Spleen (tissue), 11 donors: ENCODE data around the gene APOB. TPM values are rescaled to one million over a fixed set of nuclear protein-coding genes. Genes with fewer than 3 reads are reported as not detected.

Source experiments
- DNase-seq: peaks from one replicate; pipeline ENCODE4 v3.0.0-alpha.2; 2020
- H3K27ac ChIP-seq, 8 donors: fragments of 200-600 bp; sonication (generic) in 7 of 8; 1 replicate in 4 of 8; 2 replicates in 4 of 8; pipeline versions ENCODE4 v1.5.0 to v1.8.0; 2016 to 2021; ENCODE audit warnings: inconsistent platforms in 4 of 8, mild to moderate bottlenecking in 4 of 8, moderate library complexity in 1 of 8
- H3K27me3 ChIP-seq, 7 donors: fragments of 200-600 bp; sonication (generic) in 6 of 7; replicated peaks in 1 of 7; 1 replicate in 4 of 7; 2 replicates in 3 of 7; pipeline versions ENCODE4 v1.5.0 to v1.8.0; 2016 to 2021; ENCODE audit warnings: inconsistent platforms in 3 of 7, mild to moderate bottlenecking in 1 of 7
- H3K36me3 ChIP-seq, 6 donors: fragments of 200-600 bp; sonication (generic) in 5 of 6; 1 replicate in 4 of 6; 2 replicates in 2 of 6; pipeline versions ENCODE4 v1.5.0 to v1.8.0; 2016 to 2021; ENCODE audit warnings: inconsistent platforms in 2 of 6
- H3K4me1 ChIP-seq, 6 donors: fragments of 200-600 bp; sonication (generic) in 5 of 6; 1 replicate in 3 of 6; 2 replicates in 3 of 6; pipeline versions ENCODE4 v1.5.0 to v1.8.0; 2016 to 2021; ENCODE audit warnings: inconsistent platforms in 3 of 6
- H3K4me3 ChIP-seq, 8 donors: fragments of 200-600 bp; sonication (generic) in 7 of 8; 1 replicate in 4 of 8; 2 replicates in 4 of 8; pipeline versions ENCODE4 v1.5.0 to v1.8.0; 2016 to 2021; ENCODE audit warnings: inconsistent platforms in 4 of 8, mild to moderate bottlenecking in 4 of 8, moderate library complexity in 2 of 8
- H3K9me3 ChIP-seq, 8 donors: fragments of 200-600 bp; sonication (generic) in 7 of 8; 1 replicate in 4 of 8; 2 replicates in 4 of 8; pipeline versions ENCODE4 v1.5.0 to v1.8.0; 2016 to 2021; ENCODE audit warnings: inconsistent platforms in 4 of 8
- POLR2A ChIP-seq, 3 donors: fragments of 450-650 bp; IDR thresholded peaks; one replicate each; pipeline ENCODE4 v1.5.1; 2017; ENCODE audit warnings: antibody characterized with exemption in 3 of 3, mild to moderate bottlenecking in 1 of 3
- POLR2AphosphoS5 ChIP-seq, 3 donors: sonication (generic); formaldehyde crosslinking; IDR thresholded peaks; one replicate each; pipeline ENCODE4 v1.5.1; 2017; ENCODE audit warnings: antibody characterized with exemption in 3 of 3
- WGBS, 5 donors: extraction: QIAGEN DNeasy Blood & Tissue Kit in 3 of 5; methylation state at CpG; one replicate each; pipeline versions ENCODE4 v1.1.5 to v1.1.7; 2013 to 2018; 5-methylcytosine and 5-hydroxymethylcytosine counted together
- intact Hi-C: fragments of 100-400 bp; cut with DNase I; formaldehyde crosslinking; loops from one replicate; pipeline ENCODE4 v1.15.0; 2023; ENCODE audit warnings: low total_unique reads
- polyA plus RNA-seq, 3 donors: library from polyadenylated mRNA; stranded (reverse); fragments of 200-250 nt; gene quantifications; one replicate each; pipeline ENCODE4 v1.2.1, GENCODE V29; 2013
- total RNA-seq, 7 donors: library from RNA; depleted of rRNA in 3 of 7; stranded (reverse); fragments of >200 nt in 3 of 7; fragmentation: NEBNext Ultra II Directional in 4 of 7; extraction: Animal tissue kit (Norgen Biotek cat#: 25700) in 4 of 7; gene quantifications; one replicate each; pipeline versions ENCODE4 v1.1.0 to v1.2.1, GENCODE V29; 2016 to 2021
- TF ChIP-seq, protein P1 (sequence below), 11 experiments: fragments of 200-600 bp in 7 of 11; fragments of 450-650 bp in 4 of 11; sonication (generic) in 4 of 11; IDR thresholded peaks in 8 of 11; conservative IDR thresholded peaks in 3 of 11; 1 replicate in 7 of 11; 2 replicates in 4 of 11; pipeline versions ENCODE4 v1.4.0 to v1.8.0; 2016 to 2021; ENCODE audit warnings: antibody characterized with exemption in 11 of 11, inconsistent platforms in 4 of 11, mild to moderate bottlenecking in 1 of 11
- donor health status: healthy with polysubstance abuse.
- donor health status: DM: no; HTN: no; CAD: no; lungs with moderate emphysema.
- donor health status: DM: no; HTN: no; CAD: no.
- donor health status: Bipolar disorder and iron deficiency.
- donor health status: healthy.
- donor health status: DM: no; HTN: no; CAD: no.
- donor health status: DM: yes; HTN: yes; CAD: no.

Gene APOB
- total and polyA plus RNA-seq, 10 donors, result 0.02 to 2.5 (median 0.39) TPM

DNA sequence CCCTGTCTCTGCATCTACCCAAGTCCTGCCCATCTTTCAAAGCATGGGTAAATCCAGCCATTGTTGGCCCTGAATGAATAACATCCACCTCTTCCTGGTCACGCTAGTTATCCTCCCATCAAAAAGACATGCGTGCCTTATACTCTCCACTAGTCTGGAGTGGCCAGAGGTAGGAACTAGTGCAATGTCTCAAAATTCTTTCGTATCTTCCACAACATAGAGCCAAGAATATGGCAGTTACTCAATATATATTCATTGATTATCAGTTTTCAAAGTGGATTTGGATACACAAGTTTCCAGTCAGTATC lies 8.9 kb downstream of the APOB start:
- intact Hi-C loops, result no loop called here
- H3K27ac ChIP-seq, result no peak overlapping the region
- no peaks in the 10 kb centered on the region for H3K4me1 ChIP-seq
- DNase-seq, result no peak
- 85 to 93% (median 91%) methylated on average over 3 of the region's 3 CpGs for WGBS, 5 donors
- TF ChIP-seq POLR2A (IDR thresholded peaks at IDR 0.05) (no peak), POLR2AphosphoS5 (IDR thresholded peaks at IDR 0.05) (no peak)
- no peaks in the 10 kb centered on the region for H3K36me3 ChIP-seq
- no peaks in the 10 kb centered on the region for H3K27me3 ChIP-seq
- no peaks in the 10 kb centered on the region for H3K9me3 ChIP-seq
- no peak overlapping the region for H3K4me3 ChIP-seq

DNA sequence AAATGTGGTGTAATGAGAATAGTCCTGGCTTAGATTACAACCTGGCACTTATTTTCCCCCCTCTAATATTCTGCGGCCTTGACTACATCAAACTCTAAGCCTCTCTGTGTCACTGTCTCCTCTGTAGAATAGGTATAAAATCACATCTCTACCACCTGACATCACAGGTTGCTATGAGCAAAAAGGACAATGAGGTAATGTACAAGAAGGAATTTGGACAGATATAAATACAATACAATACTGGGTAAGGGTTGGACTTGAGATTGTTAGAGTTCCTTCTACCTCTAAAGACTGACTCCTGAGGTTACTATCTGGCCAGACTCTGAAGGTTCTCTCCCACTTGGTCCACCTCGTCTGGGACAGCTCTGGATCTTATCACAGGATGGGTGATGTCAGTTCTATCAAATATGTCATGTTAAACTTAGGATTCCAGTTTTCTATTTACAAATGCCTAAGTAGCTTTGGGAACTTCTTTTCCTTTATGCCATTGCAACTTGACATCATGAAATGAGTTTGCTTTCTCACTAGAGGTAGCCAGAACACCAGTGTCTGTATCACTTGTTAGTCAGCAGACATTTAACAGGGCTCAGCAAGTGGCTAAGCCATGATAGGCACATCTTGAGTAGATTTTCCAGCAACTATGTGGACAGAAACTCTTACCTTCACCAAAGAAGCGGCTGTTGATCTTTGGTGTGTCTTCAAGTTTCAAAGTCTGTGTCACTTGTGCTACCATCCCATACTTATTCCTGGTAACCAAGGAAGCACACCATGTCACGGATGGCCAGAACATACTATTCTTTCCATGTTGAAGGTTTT lies 9.5 kb downstream of the APOB start:
- no peaks in the 10 kb centered on the region for H3K9me3 ChIP-seq
- no peaks in the 10 kb centered on the region for H3K27me3 ChIP-seq
- H3K4me1 ChIP-seq, result no peaks in the 10 kb centered on the region
- no peaks in the 10 kb centered on the region for H3K36me3 ChIP-seq
- intact Hi-C loops, result no loop called here
- no peak overlapping the region for H3K27ac ChIP-seq
- TF ChIP-seq, protein P1, sequence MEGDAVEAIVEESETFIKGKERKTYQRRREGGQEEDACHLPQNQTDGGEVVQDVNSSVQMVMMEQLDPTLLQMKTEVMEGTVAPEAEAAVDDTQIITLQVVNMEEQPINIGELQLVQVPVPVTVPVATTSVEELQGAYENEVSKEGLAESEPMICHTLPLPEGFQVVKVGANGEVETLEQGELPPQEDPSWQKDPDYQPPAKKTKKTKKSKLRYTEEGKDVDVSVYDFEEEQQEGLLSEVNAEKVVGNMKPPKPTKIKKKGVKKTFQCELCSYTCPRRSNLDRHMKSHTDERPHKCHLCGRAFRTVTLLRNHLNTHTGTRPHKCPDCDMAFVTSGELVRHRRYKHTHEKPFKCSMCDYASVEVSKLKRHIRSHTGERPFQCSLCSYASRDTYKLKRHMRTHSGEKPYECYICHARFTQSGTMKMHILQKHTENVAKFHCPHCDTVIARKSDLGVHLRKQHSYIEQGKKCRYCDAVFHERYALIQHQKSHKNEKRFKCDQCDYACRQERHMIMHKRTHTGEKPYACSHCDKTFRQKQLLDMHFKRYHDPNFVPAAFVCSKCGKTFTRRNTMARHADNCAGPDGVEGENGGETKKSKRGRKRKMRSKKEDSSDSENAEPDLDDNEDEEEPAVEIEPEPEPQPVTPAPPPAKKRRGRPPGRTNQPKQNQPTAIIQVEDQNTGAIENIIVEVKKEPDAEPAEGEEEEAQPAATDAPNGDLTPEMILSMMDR (IDR thresholded peaks at IDR 0.05 in 8 of 11, conservative IDR thresholded peaks at IDR 0.05 in 3 of 11), result no peak
- no peak for TF ChIP-seq POLR2AphosphoS5 (IDR thresholded peaks at IDR 0.05)
- TF ChIP-seq POLR2A (IDR thresholded peaks at IDR 0.05), result no peak
- H3K4me3 ChIP-seq, result no peak overlapping the region
- no peak for DNase-seq
- WGBS, 5 donors, result 83 to 93% (median 88%) methylated on average over 4 of the region's 4 CpGs

DNA sequence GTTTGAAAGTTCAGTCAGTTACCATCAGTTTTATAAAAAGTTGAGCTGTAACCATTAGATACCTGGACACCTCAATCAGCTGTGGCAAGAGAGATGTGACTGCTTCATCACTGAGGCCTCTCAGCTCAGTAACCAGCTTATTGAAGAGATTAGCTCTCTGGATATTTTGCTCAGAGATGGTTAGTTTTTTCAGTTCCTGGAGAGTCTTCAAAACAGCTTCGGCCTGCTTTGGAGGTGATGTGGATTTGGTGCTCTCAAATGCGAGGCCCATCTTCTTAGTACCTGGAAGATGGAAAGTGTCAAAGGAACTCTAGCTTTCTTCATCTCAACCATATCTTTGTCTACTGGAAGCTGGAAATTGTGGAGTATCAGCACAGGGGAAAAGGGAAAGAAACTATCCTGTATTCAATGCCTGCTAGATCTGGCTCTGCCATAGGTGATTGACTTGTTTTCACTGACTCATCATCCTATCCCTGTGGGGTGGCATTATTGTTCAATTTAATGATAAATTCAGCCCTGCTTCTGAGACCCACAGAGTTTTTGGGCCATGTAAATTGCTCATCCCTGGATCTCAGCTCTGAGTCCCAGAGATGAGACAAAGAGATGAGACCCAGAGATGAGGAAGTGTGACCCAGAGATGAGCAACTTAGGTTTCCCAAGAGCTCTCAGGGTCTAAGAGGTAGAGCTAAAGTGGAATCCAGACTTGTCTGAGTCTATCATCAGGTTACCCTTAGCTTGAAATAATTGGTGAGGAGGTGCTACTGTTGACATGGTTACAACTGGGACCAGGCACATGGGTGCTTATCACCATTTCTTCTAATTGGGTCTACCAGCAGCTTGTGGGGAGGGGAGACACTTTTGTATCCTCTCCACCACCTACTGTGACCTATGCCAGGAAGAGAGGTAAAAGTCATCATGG lies 10.4 kb downstream of the APOB start:
- Histone ChIP-seq H3K9me3 (no peaks in the 10 kb centered on the region), H3K27me3 (no peaks in the 10 kb centered on the region), H3K4me1 (no peaks in the 10 kb centered on the region), H3K4me3 (no peak overlapping the region), H3K36me3 (no peaks in the 10 kb centered on the region), H3K27ac (no peak overlapping the region)
- WGBS, 5 donors, result 90 to 100% (median 95%) methylated on average over 2 of the region's 2 CpGs
- intact Hi-C loops, result no loop called here
- no peak for DNase-seq
- TF ChIP-seq, protein P1 (IDR thresholded peaks at IDR 0.05 in 8 of 11, conservative IDR thresholded peaks at IDR 0.05 in 3 of 11), result no peak

DNA sequence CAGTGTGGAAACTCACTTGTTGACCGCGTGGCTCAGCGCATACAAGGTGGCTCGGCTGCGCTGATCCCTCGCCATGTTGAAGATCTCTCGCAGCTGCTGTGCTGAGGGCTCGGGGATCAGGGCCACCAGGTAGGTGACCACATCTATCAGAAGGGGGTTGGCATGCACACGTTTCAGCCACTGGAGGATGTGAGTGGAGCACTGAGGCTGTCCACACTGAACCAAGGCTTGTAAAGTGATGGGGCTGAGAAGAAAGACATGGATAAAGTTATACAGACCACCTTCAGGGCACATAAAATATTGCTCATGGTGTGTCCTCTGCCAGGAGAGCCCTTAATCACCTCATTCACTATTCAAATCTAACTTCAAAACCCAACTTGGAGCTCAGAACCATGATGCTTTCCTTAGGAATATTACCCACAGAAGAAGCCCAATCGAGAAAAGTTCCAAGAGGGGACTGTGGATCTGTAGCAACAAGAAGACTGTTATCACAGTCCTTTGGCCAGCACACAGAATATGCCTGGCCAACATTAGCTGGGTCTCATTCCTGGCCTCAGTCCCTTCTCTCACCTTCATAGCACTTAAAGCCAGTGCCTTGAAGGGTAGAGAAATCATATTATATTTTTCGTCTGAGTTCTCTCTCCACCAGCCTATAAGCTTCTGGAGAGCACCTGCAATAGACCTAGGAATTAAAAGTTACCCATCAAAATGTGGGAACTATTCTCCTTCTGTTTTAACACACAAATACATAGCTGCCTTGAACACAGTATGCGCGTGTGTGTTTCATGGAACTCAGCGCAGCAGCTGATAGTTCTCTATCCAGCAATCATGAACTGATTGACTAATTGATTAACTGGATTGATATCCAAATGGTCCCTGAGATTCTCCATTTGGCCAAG lies 11.3 kb downstream of the APOB start:
- no peaks in the 10 kb centered on the region for H3K36me3 ChIP-seq
- DNase-seq, result no peak
- no peak for TF ChIP-seq POLR2A (IDR thresholded peaks at IDR 0.05)
- no peak for TF ChIP-seq POLR2AphosphoS5 (IDR thresholded peaks at IDR 0.05)
- TF ChIP-seq, protein P1 (IDR thresholded peaks at IDR 0.05 in 8 of 11, conservative IDR thresholded peaks at IDR 0.05 in 3 of 11), result no peak

More for the DNA sequence above, 11.3 kb downstream of the APOB start:
- Histone ChIP-seq H3K27ac (no peak overlapping the region), H3K4me1 (no peaks in the 10 kb centered on the region), H3K9me3 (no peaks in the 10 kb centered on the region), H3K27me3 (no peaks in the 10 kb centered on the region), H3K4me3 (no peak overlapping the region)
- intact Hi-C loops, result no loop called here
- WGBS, 5 donors, result 87 to 91% (median 88%) methylated on average over 14 of the region's 14 CpGs
